Activated CD8-positive, alpha-beta memory T cell treated with anti-CD3 and anti-CD28 coated beads, Interleukin-2, amount 50 U/mL, for 24 hours (primary cell): ENCODE measurements around the gene FBXW4.
"Not testable (repeated sequence)": the region's sequence is repeated elsewhere in the genome, so short reads cannot be mapped to it uniquely, and the experiment has no call there.

ENCODE experiments used
- DNase-seq: peaks from one replicate; pipeline ENCODE4 v3.0.0-alpha.2; 2020; ENCODE audit errors: extremely low read depth

The FBXW4 gene

DNA sequence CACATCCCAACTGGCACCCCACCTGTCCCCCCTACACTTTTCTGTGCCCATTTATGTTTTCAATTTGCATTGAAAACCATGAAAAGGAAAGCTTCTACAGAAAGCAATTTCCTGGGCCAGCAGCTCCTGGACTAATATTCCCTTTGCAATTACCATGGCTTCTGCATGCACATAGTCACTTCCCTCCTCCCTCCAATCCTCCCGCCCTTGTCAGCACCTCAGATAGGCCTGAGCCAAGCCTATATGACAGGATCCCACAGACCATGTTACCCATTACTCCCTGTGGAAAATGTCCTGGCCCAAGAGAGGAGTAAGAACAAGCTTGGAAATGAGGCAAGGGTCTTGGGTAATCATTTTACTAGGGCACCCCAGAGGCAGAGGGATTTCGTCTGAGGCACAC, 38.1 kb downstream of the FBXW4 start:
- DNase-seq, result no peak

- no peak for DNase-seq
These were observed 39.4 kb downstream of the FBXW4 start for GRCh38 chr10:101655570-101655969.

DNA sequence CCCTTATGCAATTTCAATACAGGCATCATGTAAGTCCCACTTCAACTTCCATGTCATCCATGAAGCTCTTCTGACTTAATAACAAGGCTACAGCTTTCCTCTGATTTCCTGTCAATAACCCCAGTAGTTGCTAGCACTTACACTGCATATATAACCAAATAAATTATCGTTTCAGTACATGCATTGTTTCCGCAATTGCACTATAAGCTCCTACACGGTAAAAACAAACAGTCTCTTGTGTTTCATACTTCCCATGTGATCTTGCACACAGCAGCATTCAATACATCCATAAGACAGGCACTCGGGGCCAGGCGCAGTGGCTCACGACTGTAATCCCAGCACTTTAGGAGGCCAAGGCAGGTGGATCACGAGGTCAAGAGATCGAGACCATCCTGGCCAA, 41.4 kb downstream of the FBXW4 start:
- DNase-seq, result no peak

- DNase-seq, result no peak
These were observed 43.6 kb downstream of the FBXW4 start for GRCh38 chr10:101651336-101651735.

DNA sequence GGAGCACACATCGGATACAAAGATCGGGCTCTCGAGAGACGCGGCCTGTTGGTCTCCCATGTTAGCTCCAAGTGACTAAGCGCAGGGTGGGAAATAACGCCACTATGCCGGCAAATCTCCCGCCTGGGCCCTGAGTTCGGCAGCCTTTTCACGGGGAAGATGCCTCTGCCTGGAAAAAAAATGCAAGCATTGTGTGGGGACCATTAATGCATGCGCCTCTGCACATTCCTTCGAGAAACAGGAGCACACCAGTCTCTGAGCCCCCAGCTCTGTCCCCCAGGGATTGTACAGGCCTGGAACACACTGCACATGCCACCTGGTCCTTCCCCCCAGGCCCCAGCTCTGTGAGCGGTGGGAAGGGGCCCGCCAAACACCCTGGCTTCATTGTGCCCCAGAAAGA, 44.1 kb downstream of the FBXW4 start:
- DNase-seq, result no peak

DNA sequence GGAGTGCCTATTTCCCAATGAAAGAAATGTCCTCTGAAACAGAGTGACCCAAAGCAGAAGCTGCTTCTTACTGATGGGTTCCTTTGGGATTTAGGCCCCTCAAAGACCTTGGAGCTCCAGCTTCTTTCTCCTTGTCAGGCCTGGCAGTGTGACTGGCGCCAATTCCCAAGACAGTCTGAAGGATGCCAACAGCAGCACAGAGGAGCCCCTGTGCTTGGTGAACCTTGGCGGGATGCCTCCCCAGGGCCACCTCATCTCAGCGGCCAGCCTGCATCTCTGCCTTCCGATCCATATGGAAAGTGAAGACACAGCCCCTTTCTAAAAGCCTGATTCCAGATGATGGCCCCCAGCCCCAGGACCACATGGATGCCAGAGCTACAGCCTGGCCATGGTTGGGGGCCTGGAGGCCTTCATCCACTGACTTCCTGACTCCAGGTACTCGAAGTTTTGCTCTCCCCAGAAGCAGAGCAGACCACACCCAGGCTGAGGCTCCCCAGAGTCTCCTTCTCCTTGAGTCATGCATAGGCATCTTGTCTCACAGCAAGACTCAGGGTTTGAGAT, 45.4 kb downstream of the FBXW4 start:
- DNase-seq, result no peak

GRCh38 chr10:101647255-101647654, 47.7 kb downstream of the FBXW4 start:
- no peak for DNase-seq

GRCh38 chr10:101646364-101646763, 48.6 kb downstream of the FBXW4 start:
- no peak for DNase-seq

DNA sequence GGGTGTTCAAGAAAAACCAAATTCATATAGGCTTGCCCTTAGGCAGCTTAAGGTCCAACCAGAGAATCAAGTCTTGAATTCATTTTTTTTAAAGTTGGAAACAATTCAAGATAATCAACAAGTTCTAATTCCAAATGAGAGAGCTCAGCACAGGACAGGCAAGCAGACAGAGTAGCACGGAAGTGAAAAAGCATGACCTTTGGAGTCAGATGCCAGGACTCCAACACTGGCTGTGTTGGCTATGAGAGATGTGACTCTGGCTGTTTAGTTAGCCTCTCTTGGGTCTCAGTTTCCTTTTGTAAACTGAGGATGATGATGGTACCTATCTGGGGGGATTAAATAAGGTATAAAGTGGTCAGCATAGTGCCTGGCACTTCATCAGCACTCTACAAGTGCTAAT, 49.3 kb downstream of the FBXW4 start:
- DNase-seq, result no peak

- DNase-seq, result no peak
These were observed 51.0 kb downstream of the FBXW4 start for GRCh38 chr10:101644002-101644401.

DNA sequence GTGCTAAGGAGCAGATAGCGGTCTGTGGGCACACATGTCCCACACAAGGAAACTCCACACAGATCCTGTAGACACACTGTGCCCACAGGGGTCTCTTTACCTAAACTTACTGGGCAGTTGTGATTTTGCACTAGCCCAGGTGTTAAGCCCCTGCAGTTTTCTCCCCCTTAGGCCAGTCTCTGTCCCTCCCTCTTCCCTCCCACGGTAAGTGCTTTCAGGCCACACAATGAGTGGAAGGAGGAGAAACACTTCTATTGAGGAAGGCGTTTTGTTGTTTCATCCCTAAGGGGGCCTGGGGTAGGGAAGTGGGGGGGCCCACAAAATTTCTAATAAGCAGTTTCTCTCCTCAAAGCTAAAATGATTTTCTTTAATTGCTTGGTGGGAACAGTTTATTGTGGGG, 51.4 kb downstream of the FBXW4 start:
- DNase-seq, result no peak

DNA sequence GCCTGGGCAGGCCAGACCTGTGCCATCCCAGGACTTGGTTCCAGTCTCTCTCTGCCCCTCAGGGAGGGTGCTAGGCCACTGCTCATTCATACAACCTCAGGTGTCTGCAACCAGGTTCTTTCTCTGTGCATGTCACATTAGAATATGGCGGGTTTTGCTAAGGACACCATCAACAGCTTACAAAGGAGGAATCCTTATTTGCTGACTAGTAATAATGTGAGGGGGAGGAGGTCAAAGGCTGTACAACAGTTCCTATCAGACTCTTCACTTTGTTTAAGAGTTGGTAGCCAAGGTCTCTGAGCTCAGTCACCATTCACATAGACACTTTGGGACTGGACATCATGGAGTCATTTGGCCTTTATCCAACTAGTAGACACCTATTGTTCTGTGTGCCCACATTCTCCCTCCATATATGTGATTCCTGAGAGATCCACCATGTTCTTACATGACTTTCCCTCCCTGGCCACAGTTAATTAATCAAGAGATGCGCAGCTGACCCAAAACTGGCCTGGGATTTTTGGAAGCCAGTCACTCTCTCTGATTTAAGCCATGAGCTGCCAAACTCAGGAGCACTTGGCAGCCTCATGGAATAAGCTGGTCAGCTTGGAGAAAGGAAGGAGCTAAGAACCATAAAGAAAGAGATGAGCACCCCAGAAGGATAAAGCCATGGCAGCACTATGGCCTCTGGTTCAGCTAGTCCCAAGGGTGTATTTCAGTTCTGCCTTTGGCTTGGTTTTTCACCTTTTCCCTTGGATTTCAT, 55.6 kb downstream of the FBXW4 start:
- DNase-seq, result no peak

- not testable (repeated sequence) for DNase-seq
These were observed 61.5 kb downstream of the FBXW4 start for GRCh38 chr10:101633510-101633909.

DNA sequence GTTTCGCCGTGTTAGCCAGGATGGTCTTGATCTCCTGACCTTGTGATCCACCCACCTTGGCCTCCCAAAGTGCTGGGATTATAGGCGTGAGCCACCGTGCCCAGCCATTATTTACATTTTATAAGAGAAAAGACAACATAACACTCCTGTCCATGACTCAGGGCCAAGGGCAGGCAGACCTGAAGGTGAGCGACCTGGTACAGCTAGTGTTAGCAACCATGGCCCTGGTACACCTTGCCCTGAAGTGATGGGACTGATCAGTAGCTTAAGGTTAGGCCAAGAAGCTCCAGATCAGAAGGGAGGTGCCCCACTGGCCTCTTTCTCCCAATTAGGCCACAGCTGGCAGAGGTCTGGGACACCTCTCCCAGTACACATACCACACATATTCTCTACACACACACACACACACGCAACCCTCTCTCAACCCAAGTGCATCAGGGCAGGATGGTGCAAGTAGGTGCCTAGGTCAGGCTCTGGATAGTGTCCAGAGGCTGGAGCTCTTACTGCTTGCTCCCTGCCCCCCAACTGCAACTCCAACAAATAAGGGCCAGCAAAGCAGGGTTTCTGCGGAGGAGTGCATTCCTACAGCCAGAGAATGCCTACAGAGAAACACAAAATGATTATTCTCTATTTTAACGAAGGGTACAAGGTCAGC, 63.0 kb downstream of the FBXW4 start:
- DNase-seq, result no peak

GRCh38 chr10:101630633-101630920, 64.4 kb downstream of the FBXW4 start:
- no peak for DNase-seq

DNA sequence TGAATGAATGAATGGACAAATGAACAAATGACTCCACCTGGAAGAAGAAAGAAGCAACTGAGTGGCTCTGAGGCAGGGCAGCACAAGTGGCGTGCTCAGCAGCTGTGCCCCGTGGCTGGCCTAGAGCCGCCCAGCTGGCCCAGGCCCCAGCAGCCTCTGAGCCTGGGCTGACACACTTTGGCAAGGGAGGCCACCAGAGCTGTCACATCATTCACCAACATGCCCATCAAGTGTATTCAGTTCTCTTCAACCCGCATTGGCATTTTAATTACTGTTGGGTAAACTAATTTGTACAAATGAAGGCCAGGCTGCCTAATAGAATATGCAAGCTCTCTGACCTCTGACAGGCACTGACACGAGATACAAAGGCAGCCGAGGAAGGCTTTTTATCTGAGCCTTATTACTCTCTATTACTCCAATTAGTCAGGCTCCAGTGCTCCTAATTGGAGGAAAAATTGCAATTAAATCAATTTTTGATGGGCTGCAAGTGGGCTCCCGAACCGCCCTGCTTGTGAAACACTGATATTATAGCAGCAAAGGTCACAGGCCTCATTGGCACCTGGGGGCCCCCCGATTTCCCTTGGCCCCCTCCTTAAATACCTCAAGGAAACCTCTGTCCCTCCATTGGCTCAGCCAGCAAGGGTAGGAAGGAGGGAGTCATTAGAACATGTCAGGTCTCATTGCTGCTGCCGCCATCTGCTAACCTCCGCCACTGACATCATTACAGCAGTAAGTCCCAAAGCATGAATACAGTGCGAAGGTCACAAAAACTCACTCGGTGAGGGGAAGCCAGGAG, 64.9 kb downstream of the FBXW4 start:
- DNase-seq, result no peak

DNA sequence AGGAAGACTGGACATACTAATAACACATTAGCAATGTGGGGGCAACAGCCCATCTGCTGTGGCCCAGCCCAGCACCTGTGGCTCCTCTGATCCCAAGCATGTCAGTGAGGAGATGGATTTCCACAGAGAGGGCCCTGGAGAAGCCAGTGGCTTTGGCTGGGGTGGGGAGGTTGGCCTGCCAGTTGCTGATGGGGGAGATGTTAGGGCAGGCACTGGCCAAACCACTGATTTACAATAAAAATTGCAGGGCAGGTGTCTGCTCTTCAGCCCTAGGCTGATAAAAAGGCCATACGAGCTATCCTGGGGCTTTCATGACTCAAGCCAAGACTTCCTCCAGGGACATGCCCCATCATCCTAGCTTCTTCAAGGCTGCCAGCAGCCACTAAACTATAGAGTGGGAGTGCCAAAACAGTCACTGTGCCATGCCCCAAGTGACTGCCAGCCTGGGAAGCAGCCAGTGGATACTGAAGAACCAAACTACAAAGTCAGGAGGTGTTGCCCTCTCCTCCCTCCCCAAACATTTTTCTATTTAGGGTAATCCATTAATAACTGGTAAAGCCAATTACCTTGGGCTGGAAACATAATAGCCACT, 69.1 kb downstream of the FBXW4 start:
- DNase-seq, result no peak

DNA sequence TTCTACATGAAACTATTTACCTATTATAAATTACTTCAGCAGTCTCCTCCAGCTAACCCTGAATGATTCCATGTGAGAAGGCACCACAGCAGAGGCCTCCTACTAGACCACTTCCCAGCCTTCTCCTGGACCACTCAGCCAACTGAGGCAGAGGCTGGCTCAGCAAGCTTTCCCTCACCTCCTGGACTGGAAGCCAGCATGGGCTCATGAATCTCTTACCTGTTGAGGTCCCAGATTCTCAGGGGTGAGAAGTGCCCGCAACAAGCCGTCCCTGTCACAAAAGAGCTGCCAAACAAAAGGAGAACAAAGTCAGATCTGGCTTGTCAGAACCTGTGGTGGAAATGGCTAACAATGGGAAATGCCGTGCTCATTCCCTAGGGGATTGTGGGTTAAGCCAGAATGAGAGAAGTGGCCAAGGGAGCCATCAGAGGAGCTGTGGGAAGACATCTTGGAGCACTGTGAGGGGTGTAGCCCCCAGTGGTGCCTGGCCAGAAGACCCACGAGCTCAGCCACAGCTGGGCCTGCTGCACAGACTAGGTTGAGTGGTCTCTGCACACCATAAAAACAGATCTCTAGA, 70.4 kb downstream of the FBXW4 start:
- no peak for DNase-seq

- DNase-seq, result no peak
These were observed 71.4 kb downstream of the FBXW4 start for GRCh38 chr10:101623528-101623927.

DNA sequence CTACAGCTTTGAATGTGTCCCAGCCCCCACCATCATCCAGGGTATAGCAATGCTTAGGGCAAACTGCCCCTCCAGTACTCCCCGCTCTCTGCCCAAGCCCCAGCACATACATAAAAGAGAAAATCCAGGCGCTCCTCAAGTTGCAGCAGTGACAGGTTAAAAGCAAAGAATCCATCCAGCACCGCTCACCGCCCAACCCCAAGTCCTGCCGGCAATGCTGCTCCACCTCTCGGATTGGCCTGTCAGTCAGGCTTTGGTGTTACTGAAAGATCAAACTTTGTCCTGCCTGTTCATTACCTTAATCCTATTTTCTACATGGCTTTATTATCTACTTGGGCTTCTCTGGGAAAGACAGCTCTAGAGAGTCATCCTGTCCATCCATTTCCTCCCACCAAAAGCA, 75.0 kb downstream of the FBXW4 start:
- no peak for DNase-seq

DNA sequence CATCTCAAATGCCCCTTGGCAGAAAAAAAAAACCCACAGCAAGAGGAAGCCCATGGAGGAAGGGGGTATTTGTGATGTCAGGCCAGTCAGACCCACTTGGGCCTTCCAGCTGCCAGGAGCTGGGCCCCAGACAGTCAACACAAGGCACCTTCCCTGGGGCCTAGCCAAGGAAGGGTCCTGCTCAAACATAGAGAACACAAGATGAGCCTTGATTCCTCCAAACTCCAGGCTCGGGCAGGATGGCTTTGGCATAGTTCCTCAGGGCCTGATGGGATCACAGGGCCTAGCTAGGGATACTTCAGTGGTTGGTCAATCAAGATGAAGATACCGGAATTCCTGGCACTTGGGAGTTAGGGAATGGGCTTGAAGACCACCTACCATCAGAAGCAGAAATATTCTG, 76.1 kb downstream of the FBXW4 start:
- DNase-seq, result no peak
